GM19397 (cell line): ENCODE measurements around the gene SLC31A2.
"Not testable (repeated sequence)": the region's sequence is repeated elsewhere in the genome, so short reads cannot be mapped to it uniquely, and the experiment has no call there.

Experiments
- ATAC-seq: cut with Tn5 transposase; IDR thresholded peaks from one replicate; pipeline ENCODE4 v1.9.1; 2021; ENCODE audit warnings: mild to moderate bottlenecking, moderate library complexity; ENCODE audit not compliant: unreplicated experiment

The SLC31A2 gene, protein sequence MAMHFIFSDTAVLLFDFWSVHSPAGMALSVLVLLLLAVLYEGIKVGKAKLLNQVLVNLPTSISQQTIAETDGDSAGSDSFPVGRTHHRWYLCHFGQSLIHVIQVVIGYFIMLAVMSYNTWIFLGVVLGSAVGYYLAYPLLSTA

DNA sequence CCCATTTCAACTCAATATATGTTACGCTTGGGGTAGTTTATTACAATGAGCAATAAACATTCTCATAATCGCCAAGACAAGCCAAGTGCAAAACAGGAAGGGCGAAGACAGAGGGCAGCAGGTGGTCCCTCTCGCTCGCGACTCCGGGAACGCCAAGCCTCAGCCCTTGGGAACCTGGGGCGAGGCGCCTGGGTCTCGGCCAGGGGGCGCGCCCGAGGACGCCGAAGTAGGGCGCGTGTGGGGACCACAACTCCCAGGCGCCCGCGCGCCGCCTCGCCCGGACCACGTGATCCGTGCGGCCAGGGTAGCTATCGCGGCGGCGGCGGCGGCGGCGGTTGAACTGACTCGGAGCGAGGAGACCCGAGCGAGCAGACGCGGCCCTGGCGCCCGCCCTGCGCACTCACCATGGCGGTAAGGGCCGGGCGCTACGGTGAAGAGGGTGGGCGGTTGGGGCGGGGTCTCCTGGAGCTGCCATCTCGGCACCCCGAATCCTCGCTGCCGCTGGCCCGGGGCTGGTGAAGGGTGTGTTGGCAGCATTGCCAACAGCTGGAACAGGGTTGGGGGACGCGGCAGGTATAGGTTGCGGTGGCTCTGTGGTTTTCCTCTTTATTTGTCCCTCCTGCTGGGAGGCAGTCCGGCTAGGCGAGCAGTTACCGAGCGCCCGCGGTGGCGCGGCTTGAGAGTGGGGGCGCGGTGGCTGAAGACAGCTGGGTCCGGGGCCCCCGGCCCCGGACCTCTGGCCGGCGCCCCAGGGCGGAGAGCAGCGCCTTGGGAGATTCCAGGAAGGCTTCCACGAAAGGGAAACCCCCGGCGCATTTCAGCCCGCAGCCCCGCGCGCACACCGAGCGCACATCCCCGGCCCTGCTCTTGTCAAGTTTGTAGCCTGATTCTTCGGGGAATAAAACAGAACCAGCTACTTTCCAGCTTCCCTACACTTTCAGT lies at the start of gene SLC31A2:
Gene SLC31A2 (plus strand): TSS at position 338 of the 942 bp plus-strand sequence. CDS start 68 bp downstream, at position 406.
- peak; percentile 98 for ATAC-seq

DNA sequence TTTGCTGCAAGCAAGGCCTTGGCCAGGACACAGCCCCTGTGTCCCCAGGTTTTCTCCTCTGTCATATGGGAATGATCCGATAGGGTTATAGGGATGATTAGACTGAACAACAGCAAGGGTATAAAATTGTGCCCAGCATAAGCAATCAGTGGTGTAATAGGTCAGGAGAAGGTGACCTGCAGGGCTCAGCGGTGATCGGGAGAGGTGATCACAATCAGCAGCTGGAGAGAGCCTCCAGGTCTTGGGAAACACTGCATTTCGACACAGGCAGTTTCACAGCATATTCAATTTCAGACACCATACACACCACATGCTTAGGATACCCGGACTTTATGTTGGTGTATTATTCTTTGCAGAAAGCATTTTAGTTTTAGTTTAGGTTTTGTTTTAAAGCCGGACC lies 45.5 kb upstream of the SLC31A2 start:
- not testable (repeated sequence) for ATAC-seq

GRCh38 chr9:113111065-113111951 lies 39.5 kb upstream of the SLC31A2 start:
- peak; percentile 71 for ATAC-seq

DNA sequence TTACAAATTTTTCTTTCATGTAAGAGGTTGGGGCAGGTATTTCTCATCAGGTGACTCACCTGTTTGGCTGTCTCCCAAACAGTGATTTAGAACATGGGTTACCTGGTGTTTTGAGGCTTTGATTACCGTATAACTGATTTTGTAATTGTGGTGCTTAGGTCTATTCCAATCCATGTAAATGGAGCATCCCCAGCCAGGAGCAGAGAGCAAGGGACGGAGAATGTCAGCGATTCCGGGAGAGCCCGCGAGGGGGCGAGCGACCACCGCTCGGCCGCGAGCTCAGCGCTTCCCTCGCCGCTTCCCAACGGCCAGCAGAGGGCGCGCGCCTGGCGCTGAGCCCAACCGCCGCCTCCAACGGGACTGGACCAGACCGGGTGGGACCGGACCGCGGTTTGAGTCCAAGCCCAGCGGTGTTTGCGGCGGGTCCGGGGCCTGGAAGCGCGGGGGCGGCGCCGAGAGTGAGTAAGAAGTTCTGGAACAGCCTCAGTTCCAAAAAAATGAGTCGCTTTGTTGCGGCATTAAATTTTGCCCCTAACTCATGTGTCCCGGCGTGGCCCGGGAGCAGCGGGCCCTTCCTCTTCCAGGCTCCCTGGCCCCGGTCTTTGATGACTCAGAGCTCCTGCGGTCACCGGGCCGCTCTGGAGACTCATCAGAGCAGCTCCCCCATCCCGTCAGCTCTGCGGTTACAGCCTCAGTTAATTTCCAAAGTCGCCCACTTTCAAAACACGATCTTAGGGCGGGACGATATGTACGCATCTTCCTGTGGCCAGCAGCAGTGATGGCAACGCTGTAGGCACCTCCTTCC lies 37.9 kb upstream of the SLC31A2 start:
- ATAC-seq: peak; percentile 74

DNA sequence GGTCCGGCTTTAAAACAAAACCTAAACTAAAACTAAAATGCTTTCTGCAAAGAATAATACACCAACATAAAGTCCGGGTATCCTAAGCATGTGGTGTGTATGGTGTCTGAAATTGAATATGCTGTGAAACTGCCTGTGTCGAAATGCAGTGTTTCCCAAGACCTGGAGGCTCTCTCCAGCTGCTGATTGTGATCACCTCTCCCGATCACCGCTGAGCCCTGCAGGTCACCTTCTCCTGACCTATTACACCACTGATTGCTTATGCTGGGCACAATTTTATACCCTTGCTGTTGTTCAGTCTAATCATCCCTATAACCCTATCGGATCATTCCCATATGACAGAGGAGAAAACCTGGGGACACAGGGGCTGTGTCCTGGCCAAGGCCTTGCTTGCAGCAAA lies 32.0 kb upstream of the SLC31A2 start:
- not testable (repeated sequence) for ATAC-seq

GRCh38 chr9:113125386-113126035 lies 25.3 kb upstream of the SLC31A2 start:
- ATAC-seq: no peak

- ATAC-seq: no peak
Measured at GRCh38 chr9:113129466-113129865, 21.3 kb upstream of the SLC31A2 start.

DNA sequence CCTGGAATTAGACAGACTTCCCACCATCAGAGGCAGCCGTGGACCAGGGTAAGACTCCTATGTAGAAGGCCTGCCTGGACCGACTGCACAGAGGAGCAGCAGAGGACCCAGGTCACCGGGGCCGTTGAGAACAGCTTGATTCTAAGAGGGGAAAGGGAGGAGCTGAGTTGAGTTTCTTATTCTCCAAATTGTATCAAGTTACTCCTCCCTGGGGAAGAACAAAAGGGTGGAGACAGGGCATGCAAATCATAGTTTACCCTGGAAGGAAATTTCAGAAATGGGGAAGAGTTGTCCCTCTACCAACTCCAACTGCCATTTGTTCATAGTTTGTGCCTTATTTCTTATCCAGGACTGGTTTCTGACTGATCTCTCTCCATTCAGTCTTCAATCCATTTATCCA lies 20.9 kb upstream of the SLC31A2 start:
- no peak for ATAC-seq

GRCh38 chr9:113131689-113132151 lies 19.1 kb upstream of the SLC31A2 start:
- ATAC-seq: no peak

- ATAC-seq: no peak
Measured at GRCh38 chr9:113137196-113138168, 13.3 kb upstream of the SLC31A2 start.

- no peak for ATAC-seq
Measured at GRCh38 chr9:113138760-113139159, 12.0 kb upstream of the SLC31A2 start.

GRCh38 chr9:113139225-113139829 lies 11.5 kb upstream of the SLC31A2 start:
- no peak for ATAC-seq

DNA sequence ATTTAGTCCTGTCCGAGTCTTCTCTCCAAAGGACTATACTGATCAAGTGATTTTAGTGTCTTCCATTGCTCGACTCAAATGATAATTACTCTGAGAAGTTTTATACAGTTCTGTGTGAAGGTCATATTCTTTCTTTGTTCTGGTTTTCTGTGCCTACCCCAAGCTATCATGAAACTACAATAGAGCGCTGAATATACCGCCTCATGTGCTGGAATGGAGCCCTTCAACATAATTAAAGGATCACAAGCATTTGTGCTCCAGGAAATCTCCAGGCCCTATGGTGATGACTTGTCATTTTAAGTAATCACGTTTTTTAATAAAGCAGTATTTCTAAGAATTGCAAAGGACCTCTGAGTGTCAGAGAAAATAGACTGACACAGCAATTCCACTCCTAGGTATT lies 10.9 kb upstream of the SLC31A2 start:
- ATAC-seq: no peak

- ATAC-seq: not testable (repeated sequence)
Measured at GRCh38 chr9:113140896-113141295, 9.9 kb upstream of the SLC31A2 start.

- ATAC-seq: no peak
Measured at GRCh38 chr9:113143432-113144227, 7.2 kb upstream of the SLC31A2 start.

DNA sequence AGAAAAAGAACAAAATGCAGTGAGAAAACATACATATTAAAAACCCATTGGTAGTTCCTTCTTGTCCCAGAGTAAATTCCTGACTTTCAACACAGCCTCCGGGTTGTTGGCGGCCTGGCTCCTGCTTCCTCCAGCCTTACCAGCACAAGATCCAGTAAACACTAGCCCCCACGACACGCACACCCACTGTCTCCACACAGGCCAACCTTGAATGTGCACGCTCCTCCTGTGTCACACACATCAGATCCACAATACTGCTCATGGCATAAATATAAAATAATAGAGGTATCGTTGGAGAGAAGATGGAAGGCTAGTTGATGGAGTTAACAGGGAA lies 2.5 kb upstream of the SLC31A2 start:
- no peak for ATAC-seq

DNA sequence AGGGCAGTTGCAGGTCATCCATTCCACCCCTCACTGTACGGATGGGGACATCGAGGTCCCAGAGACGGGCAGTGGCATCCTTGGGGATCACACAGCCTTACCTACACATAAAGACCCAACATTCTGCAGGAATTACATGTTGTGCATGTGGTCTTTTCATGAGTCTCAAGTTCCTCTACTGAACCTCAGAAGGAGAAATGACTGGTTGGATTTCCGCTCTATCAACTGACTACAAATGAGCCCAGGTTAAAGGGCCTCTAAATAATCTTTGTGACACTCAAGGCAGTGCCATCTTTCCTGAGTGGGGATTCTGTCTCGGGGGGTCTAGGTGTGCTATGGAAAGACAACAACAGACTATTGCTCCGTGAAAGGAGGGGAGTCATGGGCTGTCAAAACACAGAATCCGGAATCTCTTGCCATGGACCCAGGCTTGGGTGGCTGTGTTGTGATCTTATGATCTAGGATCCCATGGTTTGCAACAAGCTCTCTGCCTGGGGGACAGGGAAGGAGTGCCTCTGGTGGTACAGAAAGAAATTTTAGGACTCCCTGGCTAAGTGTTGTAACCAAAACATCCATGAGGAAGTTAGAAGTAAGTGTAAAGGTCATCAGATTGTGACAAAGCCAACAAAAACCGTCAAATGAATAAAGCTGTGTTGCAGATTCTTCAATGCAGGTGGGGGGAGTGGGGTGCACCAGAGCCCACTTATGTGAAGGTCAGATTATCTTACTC lies 1.9 kb upstream of the SLC31A2 start:
- no peak for ATAC-seq
